Measurements from ENCODE around the gene LHX5.

DNA sequence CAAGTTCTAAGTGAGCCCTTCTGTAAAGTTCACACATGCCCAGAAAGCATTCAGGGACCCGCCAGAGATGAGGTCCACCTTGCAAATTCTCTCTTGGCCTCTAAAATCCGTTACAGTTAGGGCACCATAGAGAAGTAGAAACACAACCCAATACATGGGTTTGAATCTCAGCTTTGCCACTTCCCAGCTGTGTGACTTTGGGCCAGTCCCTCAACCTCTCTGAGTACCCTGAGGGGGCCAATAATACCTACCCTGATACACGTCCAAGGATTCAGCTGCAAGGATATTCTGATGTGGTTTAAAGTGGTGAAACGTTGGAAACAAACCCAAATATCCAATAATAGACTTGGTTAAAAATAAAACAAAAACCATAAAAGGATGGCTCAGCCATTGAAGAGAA is 11.7 kb downstream of the LHX5 start:
- TF ChIP-seq, protein P1, sequence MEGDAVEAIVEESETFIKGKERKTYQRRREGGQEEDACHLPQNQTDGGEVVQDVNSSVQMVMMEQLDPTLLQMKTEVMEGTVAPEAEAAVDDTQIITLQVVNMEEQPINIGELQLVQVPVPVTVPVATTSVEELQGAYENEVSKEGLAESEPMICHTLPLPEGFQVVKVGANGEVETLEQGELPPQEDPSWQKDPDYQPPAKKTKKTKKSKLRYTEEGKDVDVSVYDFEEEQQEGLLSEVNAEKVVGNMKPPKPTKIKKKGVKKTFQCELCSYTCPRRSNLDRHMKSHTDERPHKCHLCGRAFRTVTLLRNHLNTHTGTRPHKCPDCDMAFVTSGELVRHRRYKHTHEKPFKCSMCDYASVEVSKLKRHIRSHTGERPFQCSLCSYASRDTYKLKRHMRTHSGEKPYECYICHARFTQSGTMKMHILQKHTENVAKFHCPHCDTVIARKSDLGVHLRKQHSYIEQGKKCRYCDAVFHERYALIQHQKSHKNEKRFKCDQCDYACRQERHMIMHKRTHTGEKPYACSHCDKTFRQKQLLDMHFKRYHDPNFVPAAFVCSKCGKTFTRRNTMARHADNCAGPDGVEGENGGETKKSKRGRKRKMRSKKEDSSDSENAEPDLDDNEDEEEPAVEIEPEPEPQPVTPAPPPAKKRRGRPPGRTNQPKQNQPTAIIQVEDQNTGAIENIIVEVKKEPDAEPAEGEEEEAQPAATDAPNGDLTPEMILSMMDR (IDR thresholded peaks at IDR 0.05; ENCODE audit: insufficient read depth, low read length, poor library complexity, severe bottlenecking) = no peak
- no peak for TF ChIP-seq EZH2phosphoT487 (conservative IDR thresholded peaks at IDR 0.05; ENCODE audit: low read length)

All from SU-DHL-6 (cell line).